HepG2 (cell line): ENCODE data around the gene PRXL2B. TPM values are rescaled to one million over a fixed set of nuclear protein-coding genes. Genes with fewer than 3 reads are reported as not detected.
A peak's percentile ranks its signal among the peaks of the same experiment; 100 is the strongest.

Source experiments
- CENPT ChIP-seq: sonication (generic); formaldehyde crosslinking; IDR thresholded peaks from 2 replicates; pipeline ENCODE4 v1.8.0; 2022; ENCODE audit warnings: low read depth, mild to moderate bottlenecking, moderate library complexity, missing genetic modification reagents
- ELF3 ChIP-seq: IDR thresholded peaks from 2 replicates; pipeline ENCODE4 v1.6.1; 2016; ENCODE audit warnings: missing genetic modification reagents, missing compliant biosample characterization
- HIVEP1 ChIP-seq: sonication (generic); formaldehyde crosslinking; IDR thresholded peaks from 2 replicates; pipeline ENCODE4 v1.4.0; 2020; ENCODE audit warnings: mild to moderate bottlenecking, missing genetic modification reagents
- JUNB ChIP-seq: sonication (generic); formaldehyde crosslinking; IDR thresholded peaks from 2 replicates; pipeline ENCODE4 v1.8.0; 2022; ENCODE audit warnings: missing genetic modification reagents, mild to moderate bottlenecking, borderline replicate concordance
- KIAA2018 ChIP-seq: sonication (generic); formaldehyde crosslinking; IDR thresholded peaks from 2 replicates; pipeline ENCODE4 v1.5.0; 2020; ENCODE audit warnings: mild to moderate bottlenecking, missing genetic modification reagents, borderline replicate concordance
- NFIB ChIP-seq: sonication (generic); formaldehyde crosslinking; IDR thresholded peaks from 2 replicates; pipeline ENCODE4 v1.9.0; 2021; ENCODE audit warnings: missing genetic modification reagents, mild to moderate bottlenecking, borderline replicate concordance
- NFRKB ChIP-seq: fragments of 450-650 bp; IDR thresholded peaks from 2 replicates; pipeline ENCODE4 v1.6.1; 2017
- NFYC ChIP-seq: IDR thresholded peaks from 2 replicates; pipeline ENCODE4 v1.6.1; 2016; ENCODE audit warnings: missing genetic modification reagents, missing compliant biosample characterization
- NR3C1 ChIP-seq: sonication (generic); formaldehyde crosslinking; IDR thresholded peaks from 2 replicates; pipeline ENCODE4 v1.4.0; 2020; ENCODE audit warnings: missing genetic modification reagents
- PCBP1 ChIP-seq: fragments of 200-400 bp; formaldehyde crosslinking; IDR thresholded peaks from 2 replicates; pipeline ENCODE4 v1.6.1; 2017; ENCODE audit warnings: mild to moderate bottlenecking, low read depth, low read length, borderline replicate concordance
- PCBP2 ChIP-seq: fragments of 200-400 bp; formaldehyde crosslinking; optimal IDR thresholded peaks from 2 replicates; pipeline ENCODE3; 2018; ENCODE audit warnings: low read length, low read depth; ENCODE audit not compliant: poor library complexity, severe bottlenecking
- PHF5A ChIP-seq: IDR thresholded peaks from one replicate; pipeline ENCODE4 v1.6.1; 2018; ENCODE audit warnings: low read depth, missing genetic modification reagents; ENCODE audit not compliant: unreplicated experiment
- RFXAP ChIP-seq: sonication (generic); formaldehyde crosslinking; IDR thresholded peaks from 2 replicates; pipeline ENCODE4 v1.4.0; 2020; ENCODE audit warnings: missing genetic modification reagents, borderline replicate concordance
- RXRB ChIP-seq: IDR thresholded peaks from 2 replicates; pipeline ENCODE4 v1.6.1; 2016; ENCODE audit warnings: borderline replicate concordance, missing genetic modification reagents, missing compliant biosample characterization
- TBP ChIP-seq: sonication (generic); formaldehyde crosslinking; IDR thresholded peaks from 2 replicates; pipeline ENCODE4 v1.5.0; 2020; ENCODE audit warnings: missing genetic modification reagents
- TSC22D2 ChIP-seq: sonication (generic); formaldehyde crosslinking; IDR thresholded peaks from 2 replicates; pipeline ENCODE4 v1.5.1; 2020; ENCODE audit warnings: missing genetic modification reagents, mild to moderate bottlenecking, borderline replicate concordance
- ZMYM4 ChIP-seq: sonication (generic); formaldehyde crosslinking; IDR thresholded peaks from 2 replicates; pipeline ENCODE4 v1.8.1; 2023; ENCODE audit warnings: mild to moderate bottlenecking, missing genetic modification reagents
- ZNF432 ChIP-seq: sonication (generic); formaldehyde crosslinking; IDR thresholded peaks from 2 replicates; pipeline ENCODE4 v1.5.0; 2020; ENCODE audit warnings: missing genetic modification reagents, mild to moderate bottlenecking, borderline replicate concordance
- ZNF451 ChIP-seq: sonication (generic); formaldehyde crosslinking; IDR thresholded peaks from 2 replicates; pipeline ENCODE4 v1.5.0; 2020; ENCODE audit warnings: mild to moderate bottlenecking, missing genetic modification reagents
- ZNF776 ChIP-seq: sonication (generic); formaldehyde crosslinking; IDR thresholded peaks from 2 replicates; pipeline ENCODE4 v1.4.0; 2020; ENCODE audit warnings: mild to moderate bottlenecking, missing genetic modification reagents
- polyA plus RNA-seq, 8 experiments: library from polyadenylated mRNA; depleted of rRNA in 3 of 8; stranded (reverse) in 7 of 8; unstranded in 1 of 8; fragments of >200 nt; fragmentation: Illumina TruSeq in 4 of 8; extraction: Trizol in 4 of 8; gene quantifications; 2 replicates each; pipeline versions ENCODE4 v1.2.1 to v1.2.3, GENCODE V29; 2011 to 2016; ENCODE audit warnings: low read depth in 4 of 8, missing spikeins in 1 of 8, mixed read lengths in 1 of 8; ENCODE audit not compliant: insufficient read depth in 1 of 8
- total RNA-seq, 5 experiments: library from RNA; depleted of rRNA; stranded (reverse); fragments of >200 nt; fragmentation: Illumina TruSeq; extraction: Trizol; gene quantifications; 2 replicates each; pipeline ENCODE4 v1.2.3, GENCODE V29; 2016; ENCODE audit warnings: low read depth in 1 of 5
- TF ChIP-seq, protein P1 (sequence below): sonication (generic); formaldehyde crosslinking; conservative IDR thresholded peaks from 2 replicates; pipeline ENCODE4 v1.5.0; 2020; ENCODE audit warnings: missing genetic modification reagents
- TF ChIP-seq, protein P2 (sequence below): IDR thresholded peaks from 2 replicates; pipeline ENCODE4 v1.6.1; 2012; ENCODE audit warnings: inconsistent platforms
- TF ChIP-seq, protein P3 (sequence below): sonication (generic); formaldehyde crosslinking; IDR thresholded peaks from 2 replicates; pipeline ENCODE4 v1.4.0; 2020; ENCODE audit warnings: mild to moderate bottlenecking, missing genetic modification reagents

The PRXL2B gene
- total and polyA plus RNA-seq, 2 of the 13 experiments (the other 11 are each of a cell fraction or from before 2014, with no cell fraction given), result 16.8 to 22.1 TPM

DNA sequence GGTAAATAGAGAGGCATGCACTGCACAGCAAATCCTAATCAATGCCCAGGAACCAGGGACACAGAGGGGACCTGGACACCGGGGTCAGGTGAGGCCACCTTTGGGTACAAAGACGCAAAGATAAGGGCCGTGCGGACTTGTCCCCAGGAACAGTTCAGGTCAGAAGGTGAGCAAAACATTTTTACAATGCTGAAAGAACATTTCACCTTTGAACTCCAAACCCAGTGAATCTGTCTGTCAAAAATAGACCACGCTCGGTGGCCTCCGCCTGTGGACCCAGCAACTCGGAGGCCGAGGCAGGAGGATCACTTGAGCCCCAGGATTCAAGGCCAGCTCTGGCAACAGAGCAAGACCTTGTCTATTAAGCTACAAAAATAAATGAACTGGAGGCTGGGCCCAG lies 15.2 kb upstream of the PRXL2B start (continued):
- TF ChIP-seq ZMYM4 (CRISPR knock-in tag), result 0 out of 2 replicates have a peak, but pooled peaks have one; percentile 27
- TF ChIP-seq PCBP2, result no peak
- 0 out of 2 replicates have a peak, but pooled peaks have one; percentile 33 for TF ChIP-seq ELF3
- TF ChIP-seq JUNB (CRISPR knock-in tag), result no peak
- TF ChIP-seq, protein P1, sequence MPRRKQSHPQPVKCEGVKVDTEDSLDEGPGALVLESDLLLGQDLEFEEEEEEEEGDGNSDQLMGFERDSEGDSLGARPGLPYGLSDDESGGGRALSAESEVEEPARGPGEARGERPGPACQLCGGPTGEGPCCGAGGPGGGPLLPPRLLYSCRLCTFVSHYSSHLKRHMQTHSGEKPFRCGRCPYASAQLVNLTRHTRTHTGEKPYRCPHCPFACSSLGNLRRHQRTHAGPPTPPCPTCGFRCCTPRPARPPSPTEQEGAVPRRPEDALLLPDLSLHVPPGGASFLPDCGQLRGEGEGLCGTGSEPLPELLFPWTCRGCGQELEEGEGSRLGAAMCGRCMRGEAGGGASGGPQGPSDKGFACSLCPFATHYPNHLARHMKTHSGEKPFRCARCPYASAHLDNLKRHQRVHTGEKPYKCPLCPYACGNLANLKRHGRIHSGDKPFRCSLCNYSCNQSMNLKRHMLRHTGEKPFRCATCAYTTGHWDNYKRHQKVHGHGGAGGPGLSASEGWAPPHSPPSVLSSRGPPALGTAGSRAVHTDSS (CRISPR knock-in tag), result no peak
- TF ChIP-seq CENPT (CRISPR knock-in tag), result no peak
- no peak for TF ChIP-seq ZNF432 (CRISPR knock-in tag)
- TF ChIP-seq HIVEP1 (CRISPR knock-in tag), result no peak
- TF ChIP-seq, protein P2, sequence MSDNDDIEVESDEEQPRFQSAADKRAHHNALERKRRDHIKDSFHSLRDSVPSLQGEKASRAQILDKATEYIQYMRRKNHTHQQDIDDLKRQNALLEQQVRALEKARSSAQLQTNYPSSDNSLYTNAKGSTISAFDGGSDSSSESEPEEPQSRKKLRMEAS, result no peak
- TF ChIP-seq PCBP1, result no peak
- no peak for TF ChIP-seq TSC22D2 (CRISPR knock-in tag)
- no peak for TF ChIP-seq RFXAP (CRISPR knock-in tag)
- TF ChIP-seq NFYC (CRISPR knock-in tag), result no peak
- no peak for TF ChIP-seq KIAA2018 (CRISPR knock-in tag)
- no peak for TF ChIP-seq NR3C1 (CRISPR knock-in tag)
- no peak for TF ChIP-seq NFRKB
- peak; percentile 96 for TF ChIP-seq RXRB (CRISPR knock-in tag)
- no peak for TF ChIP-seq TBP (CRISPR knock-in tag)
- no peak for TF ChIP-seq NFIB
- TF ChIP-seq, protein P3, sequence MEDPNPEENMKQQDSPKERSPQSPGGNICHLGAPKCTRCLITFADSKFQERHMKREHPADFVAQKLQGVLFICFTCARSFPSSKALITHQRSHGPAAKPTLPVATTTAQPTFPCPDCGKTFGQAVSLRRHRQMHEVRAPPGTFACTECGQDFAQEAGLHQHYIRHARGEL (CRISPR knock-in tag), result no peak
- TF ChIP-seq ZNF451, result no peak
- TF ChIP-seq PHF5A (CRISPR knock-in tag), result no peak
- no peak for TF ChIP-seq ZNF776 (CRISPR knock-in tag)
